IMR-90 (cell line): ENCODE data around the gene NIBAN1. TPM values are rescaled to one million over a fixed set of nuclear protein-coding genes. Genes with fewer than 3 reads are reported as not detected.

Source experiments
- ATAC-seq: fragments of 200-7000 bp; cut with Tn5 transposase; 2 replicates; pipeline ENCODE4 v1.9.1; 2020; ENCODE audit warnings: low read depth, mild to moderate bottlenecking, moderate library complexity
- BruUV-seq: library from RNA; stranded (reverse); fragments of 400-500 nt; replicated peaks from 2 replicates; lab custom pipeline; 2021; lab: Mats Ljungman, UMichigan
- CTCF ChIA-PET: fragments of 300-600 bp; formaldehyde crosslinking; extraction: SDS; loops from one replicate; lab custom pipeline; 2021; ENCODE audit warnings: antibody characterized with exemption; lab: Yijun Ruan, JAX
- POLR2A ChIA-PET: fragments of 300-600 bp; sonication (Branson Sonifier 250); formaldehyde crosslinking; loops from one replicate; lab custom pipeline; 2022; ENCODE audit warnings: antibody characterized with exemption; ENCODE audit not compliant: unreplicated experiment; lab: Charles Lee
- DNase-seq: peaks from one replicate; pipeline ENCODE4 v3.0.0; 2013
- H2AFZ ChIP-seq: replicated peaks from 2 replicates; pipeline ENCODE3; 2013; ENCODE audit warnings: low read length, mild to moderate bottlenecking; ENCODE audit not compliant: poor library complexity
- H2AK5ac ChIP-seq: 2 replicates; pipeline ENCODE4 v1.6.1; 2013; ENCODE audit warnings: low read depth, low read length, inconsistent platforms
- H2AK9ac ChIP-seq: replicated peaks from 2 replicates; pipeline ENCODE3; 2013; ENCODE audit warnings: mild to moderate bottlenecking, low read depth, low read length, moderate library complexity; ENCODE audit not compliant: poor library complexity
- H2BK120ac ChIP-seq: 2 replicates; pipeline ENCODE4 v1.6.1; 2013; ENCODE audit warnings: low read depth, low read length, inconsistent platforms
- H2BK15ac ChIP-seq: 3 replicates; pipeline ENCODE4 v1.6.1; 2013; ENCODE audit warnings: low read depth, low read length, inconsistent platforms
- H2BK20ac ChIP-seq: 2 replicates; pipeline ENCODE4 v1.6.1; 2013; ENCODE audit warnings: low read depth, mild to moderate bottlenecking, inconsistent platforms, low read length, moderate library complexity
- H2BK5ac ChIP-seq: 2 replicates; pipeline ENCODE4 v1.6.1; 2013; ENCODE audit warnings: mild to moderate bottlenecking, low read depth, low read length, inconsistent platforms; ENCODE audit not compliant: poor library complexity, severe bottlenecking
- H3K14ac ChIP-seq: replicated peaks from 2 replicates; pipeline ENCODE4 v1.6.1; 2013; ENCODE audit warnings: low read depth, low read length, inconsistent platforms
- H3K18ac ChIP-seq: 2 replicates; pipeline ENCODE4 v1.6.1; 2013; ENCODE audit warnings: low read depth, low read length, control low read depth
- H3K23ac ChIP-seq: 2 replicates; pipeline ENCODE4 v1.6.1; 2013; ENCODE audit warnings: low read depth, low read length, inconsistent platforms
- H3K27ac ChIP-seq: 2 replicates; pipeline ENCODE4 v1.5.1; 2013; ENCODE audit warnings: mild to moderate bottlenecking, control low read depth, low read length; ENCODE audit not compliant: insufficient read depth
- H3K27me3 ChIP-seq: 2 replicates; pipeline ENCODE4 v1.6.1; 2013; ENCODE audit warnings: low read length; ENCODE audit not compliant: control insufficient read depth, insufficient read depth
- H3K36me3 ChIP-seq: 2 replicates; pipeline ENCODE4 v1.6.1; 2013; ENCODE audit warnings: low read length, mixed read lengths; ENCODE audit not compliant: control insufficient read depth, insufficient read depth
- H3K4ac ChIP-seq: 2 replicates; pipeline ENCODE4 v1.6.1; 2013; ENCODE audit warnings: low read depth, low read length, inconsistent platforms
- H3K4me1 ChIP-seq: 2 replicates; pipeline ENCODE4 v1.6.1; 2013; ENCODE audit warnings: low read length, mixed read lengths; ENCODE audit not compliant: control insufficient read depth, insufficient read depth
- H3K4me2 ChIP-seq: 2 replicates; pipeline ENCODE4 v1.6.1; 2013; ENCODE audit warnings: low read depth, mild to moderate bottlenecking, control low read depth, low read length, moderate library complexity
- H3K4me3 ChIP-seq: 2 replicates; pipeline ENCODE4 v1.5.1; 2013; ENCODE audit warnings: low read depth, mild to moderate bottlenecking, control low read depth, low read length, moderate library complexity; ENCODE audit not compliant: insufficient read depth
- H3K56ac ChIP-seq: 2 replicates; pipeline ENCODE4 v1.6.1; 2013; ENCODE audit warnings: low read length, inconsistent platforms; ENCODE audit not compliant: insufficient read depth; ENCODE audit errors: extremely low read depth
- H3K79me1 ChIP-seq, 2 experiments: 2 replicates each; pipeline ENCODE4 v1.6.1; 2013; ENCODE audit warnings: low read length in 2 of 2, inconsistent platforms in 1 of 2, low read depth in 1 of 2
- H3K9ac ChIP-seq: 2 replicates; pipeline ENCODE4 v1.6.1; 2013; ENCODE audit warnings: low read depth, low read length, control low read depth
- H3K9me1 ChIP-seq: 2 replicates; pipeline ENCODE4 v1.6.1; 2013; ENCODE audit warnings: low read length, inconsistent platforms; ENCODE audit not compliant: insufficient read depth
- H3K9me3 ChIP-seq: 2 replicates; pipeline ENCODE4 v1.6.1; 2013; ENCODE audit warnings: low read length; ENCODE audit not compliant: control insufficient read depth, insufficient read depth
- H4K20me1 ChIP-seq: 2 replicates; pipeline ENCODE4 v1.6.1; 2013; ENCODE audit warnings: low read length, inconsistent platforms; ENCODE audit not compliant: insufficient read depth
- H4K5ac ChIP-seq: 2 replicates; pipeline ENCODE4 v1.6.1; 2013; ENCODE audit warnings: mild to moderate bottlenecking, low read depth, low read length, control low read depth
- H4K8ac ChIP-seq, 2 experiments: 2 replicates each; pipeline ENCODE4 v1.6.1; 2013; ENCODE audit warnings: low read depth in 2 of 2, low read length in 2 of 2, control low read depth in 1 of 2, inconsistent platforms in 1 of 2
- H4K91ac ChIP-seq: 2 replicates; pipeline ENCODE4 v1.6.1; 2013; ENCODE audit warnings: low read depth, low read length, inconsistent platforms; ENCODE audit not compliant: insufficient read depth
- CEBPB ChIP-seq: IDR thresholded peaks from 2 replicates; pipeline ENCODE4 v1.6.1; 2012; ENCODE audit warnings: low read depth, low read length, improper control_type of control experiment
- CHD1 ChIP-seq: IDR thresholded peaks from 2 replicates; pipeline ENCODE4 v1.6.1; 2012; ENCODE audit warnings: low read depth, low read length, improper control_type of control experiment
- CTCF ChIP-seq: conservative IDR thresholded peaks from 2 replicates; pipeline ENCODE4 v1.5.1; 2012; ENCODE audit warnings: mild to moderate bottlenecking, low read depth, low read length, improper control_type of control experiment
- ELK1 ChIP-seq: fragments of 150-350 bp; IDR thresholded peaks from 2 replicates; pipeline ENCODE4 v1.6.1; 2016; ENCODE audit warnings: low read depth, mild to moderate bottlenecking, low read length, moderate library complexity, borderline replicate concordance
- FOS ChIP-seq: fragments of 150-350 bp; IDR thresholded peaks from 2 replicates; pipeline ENCODE4 v1.6.1; 2016; ENCODE audit warnings: low read depth, low read length
- MAZ ChIP-seq: IDR thresholded peaks from 2 replicates; pipeline ENCODE4 v1.6.1; 2012; ENCODE audit warnings: low read depth, mild to moderate bottlenecking, low read length, improper control_type of control experiment, moderate library complexity, borderline replicate concordance
- MXI1 ChIP-seq: IDR thresholded peaks from 2 replicates; pipeline ENCODE4 v1.6.1; 2012; ENCODE audit warnings: low read depth, mild to moderate bottlenecking, low read length, moderate library complexity, borderline replicate concordance
- NFE2L2 ChIP-seq: fragments of 150-350 bp; IDR thresholded peaks from 2 replicates; pipeline ENCODE4 v1.6.1; 2016; ENCODE audit warnings: low read depth, mild to moderate bottlenecking, low read length
- POLR2A ChIP-seq: IDR thresholded peaks from 2 replicates; pipeline ENCODE4 v1.6.1; 2012; ENCODE audit warnings: mild to moderate bottlenecking, low read depth, low read length
- RAD21 ChIP-seq: IDR thresholded peaks from 2 replicates; pipeline ENCODE4 v1.6.1; 2012; ENCODE audit warnings: low read length, improper control_type of control experiment
- RCOR1 ChIP-seq: IDR thresholded peaks from 2 replicates; pipeline ENCODE4 v1.6.1; 2012; ENCODE audit warnings: mild to moderate bottlenecking, low read length, improper control_type of control experiment; ENCODE audit not compliant: insufficient replicate concordance
- SMC3 ChIP-seq: fragments of 150-350 bp; IDR thresholded peaks from 2 replicates; pipeline ENCODE4 v1.6.1; 2016; ENCODE audit warnings: low read depth, mild to moderate bottlenecking, antibody characterized with exemption, low read length, moderate library complexity
- USF2 ChIP-seq: fragments of 150-350 bp; IDR thresholded peaks from 2 replicates; pipeline ENCODE4 v1.6.1; 2017; ENCODE audit warnings: mild to moderate bottlenecking, antibody characterized with exemption, low read length, low read depth
- WGBS, 2 experiments: methylation state at CpG; one replicate each; pipeline versions ENCODE4 v1.1.5 to v1.1.7; 2013; ENCODE audit warnings: missing lambda C conversion rate in 2 of 2; ENCODE audit not compliant: insufficient read length in 1 of 2; ENCODE audit errors: extremely low coverage in 2 of 2; 5-methylcytosine and 5-hydroxymethylcytosine counted together
- dilution Hi-C: fragments of 300-500 bp; cut with HindIII; formaldehyde crosslinking; loops from one replicate; pipeline ENCODE4 v1.14.3; 2018; ENCODE audit warnings: low sequenced_read_pairs; ENCODE audit not compliant: unreplicated experiment
- in situ Hi-C: fragments of 300-500 bp; cut with MboI; formaldehyde crosslinking; loops from 3 replicates; pipeline ENCODE4 v1.14.3; 2019; ENCODE audit warnings: low sequenced_read_pairs, inconsistent platforms, mixed read lengths
- intact Hi-C: fragments of 100-400 bp; cut with micrococcal nuclease; formaldehyde crosslinking; loops from 2 replicates; pipeline ENCODE4 v1.10.0; 2022
- polyA plus RNA-seq, 3 experiments: library from polyadenylated mRNA; depleted of rRNA; stranded (reverse); fragments of >200 nt; gene quantifications; 2 replicates each; pipeline ENCODE4 v1.2.3, GENCODE V29; 2012; ENCODE audit warnings: low replicate concordance in 1 of 3
- total RNA-seq: library from RNA; depleted of rRNA; stranded (reverse); fragments of >200 nt; gene quantifications from 2 replicates; pipeline ENCODE4 v1.2.3, GENCODE V29; 2012

Gene NIBAN1
- total and polyA plus RNA-seq, 2 of the 4 experiments (the other 2 are of a cell fraction), result 4.0 to 10.0 TPM

GRCh38 chr1:184990204-184990603, 15.9 kb upstream of the NIBAN1 start:
- H2BK15ac ChIP-seq, result no peak overlapping the region
- no peaks in the 10 kb centered on the region for H4K20me1 ChIP-seq
- POLR2A ChIA-PET, result no interaction called here
- no peaks in the 10 kb centered on the region for H3K4me1 ChIP-seq
- no peaks in the 10 kb centered on the region; the same call in 1 of the 2 replicates for H3K9me1 ChIP-seq
- H2AFZ ChIP-seq, result no peak overlapping the region
- H4K91ac ChIP-seq, result no peak overlapping the region
- TF ChIP-seq USF2 (no peak), NFE2L2 (no peak), CTCF (no peak), RAD21 (no peak), CEBPB (no peak), RCOR1 (no peak), FOS (no peak), MXI1 (no peak), POLR2A (no peak), CHD1 (no peak), MAZ (no peak), ELK1 (no peak), SMC3 (no peak)
- WGBS, 2 experiments, result no CpG with 5 or more reads among the region's 1 CpG
- H3K4ac ChIP-seq, result no peak overlapping the region
- DNase-seq (no peak), ATAC-seq (no peak)
- no peaks in the 10 kb centered on the region for H3K79me1 ChIP-seq
- in situ Hi-C loops, result loop anchor here (10.0 to 25.0 kb wide), 2 partner anchors 172 to 685 kb away; partner anchors contain the start of genes SWT1 and TRMT1L
- H3K27me3 ChIP-seq, result no peaks in the 10 kb centered on the region; the same call in 1 of the 2 replicates
- H2BK20ac ChIP-seq, result no peak overlapping the region
- no peak overlapping the region for H4K8ac ChIP-seq
- BruUV-seq, result no TSS peak
- no peak overlapping the region for H2BK5ac ChIP-seq
- no peak overlapping the region for H3K56ac ChIP-seq
- H3K23ac ChIP-seq, result no peak overlapping the region
- dilution Hi-C loops, result loop anchor here (25.0 kb wide), 1 partner anchor 178 kb away; no protein-coding TSS in a partner anchor
- H2BK120ac ChIP-seq, result no peak overlapping the region
- no peak overlapping the region for H3K27ac ChIP-seq
- no peak overlapping the region for H3K4me3 ChIP-seq
- CTCF ChIA-PET, result interaction anchor here (1.4 kb wide), 1 partner anchor 180 kb away, joined by 3 read pairs; no protein-coding TSS in a partner anchor
- H3K14ac ChIP-seq, result no peak overlapping the region
- no peak overlapping the region for H2AK9ac ChIP-seq
- no peak overlapping the region for H2AK5ac ChIP-seq
- H3K9me3 ChIP-seq, result peaks cover 2% of the 10 kb centered on the region; the same call in 1 of the 2 replicates
- H3K18ac ChIP-seq, result no peak overlapping the region
- no peak overlapping the region for H3K4me2 ChIP-seq
- no peak overlapping the region for H4K5ac ChIP-seq
- intact Hi-C loops, result no loop called here
- no peak overlapping the region for H3K9ac ChIP-seq
- H3K36me3 ChIP-seq, result no peaks in the 10 kb centered on the region
